CD8-positive, alpha-beta memory T cell (primary cell): Measurements from ENCODE around the gene IL11RA. TPM values are rescaled to one million over a fixed set of nuclear protein-coding genes. Genes with fewer than 3 reads are reported as not detected.

Experiments used
- CTCF ChIA-PET: fragments of 350-600 bp; sonication (Branson Sonifier 250); formaldehyde crosslinking; loops from one replicate; lab custom pipeline; 2021; ENCODE audit warnings: antibody characterized with exemption; lab: Charles Lee
- POLR2A ChIA-PET: fragments of 350-600 bp; sonication (Branson Sonifier 250); formaldehyde crosslinking; loops from one replicate; lab custom pipeline; 2021; ENCODE audit warnings: antibody characterized with exemption; lab: Charles Lee
- DNase-seq, 5 donors: peaks; one replicate each; pipeline versions ENCODE4 v3.0.0 to v3.0.0-alpha.2; 2020 to 2022; ENCODE audit warnings: mixed read lengths in 1 of 5
- H3K27ac ChIP-seq: one replicate; pipeline ENCODE4 v1.7.0; 2013; ENCODE audit warnings: low read depth, mild to moderate bottlenecking, low read length, moderate library complexity
- H3K27me3 ChIP-seq: 2 replicates; pipeline ENCODE4 v1.7.0; 2013; ENCODE audit warnings: low read length, mild to moderate bottlenecking; ENCODE audit not compliant: insufficient read depth, poor library complexity, severe bottlenecking
- H3K36me3 ChIP-seq: 2 replicates; pipeline ENCODE4 v1.7.0; 2013; ENCODE audit warnings: mild to moderate bottlenecking, low read length, moderate library complexity; ENCODE audit not compliant: insufficient read depth
- H3K4me1 ChIP-seq: 2 replicates; pipeline ENCODE4 v1.7.0; 2013; ENCODE audit warnings: mild to moderate bottlenecking, low read length, moderate library complexity; ENCODE audit not compliant: insufficient read depth
- H3K4me3 ChIP-seq: 2 replicates; pipeline ENCODE4 v1.7.0; 2013; ENCODE audit warnings: mild to moderate bottlenecking, low read length
- H3K9me3 ChIP-seq: 2 replicates; pipeline ENCODE4 v1.7.0; 2013; ENCODE audit warnings: mild to moderate bottlenecking, low read length
- H3K27ac Mint-ChIP-seq, 8 donors: one replicate each; pipeline ENCODE4 v1.8.0; 2020 to 2021; ENCODE audit warnings: mixed read lengths in 8 of 8, mild to moderate bottlenecking in 6 of 8, inconsistent platforms in 3 of 8, moderate library complexity in 3 of 8
- H3K27me3 Mint-ChIP-seq, 2 donors: one replicate each; pipeline ENCODE4 v1.8.0; 2020 to 2021; ENCODE audit warnings: mixed read lengths in 2 of 2, mild to moderate bottlenecking in 1 of 2, moderate library complexity in 1 of 2
- H3K36me3 Mint-ChIP-seq, 3 donors: one replicate each; pipeline ENCODE4 v1.8.0; 2020 to 2021; ENCODE audit warnings: mixed read lengths in 3 of 3, inconsistent platforms in 1 of 3, mild to moderate bottlenecking in 1 of 3
- H3K4me1 Mint-ChIP-seq, 3 donors: one replicate each; pipeline ENCODE4 v1.8.0; 2020 to 2021; ENCODE audit warnings: mixed read lengths in 3 of 3, inconsistent platforms in 1 of 3, mild to moderate bottlenecking in 1 of 3
- H3K4me3 Mint-ChIP-seq, 7 donors: one replicate each; pipeline ENCODE4 v1.8.0; 2020 to 2021; ENCODE audit warnings: mixed read lengths in 7 of 7, mild to moderate bottlenecking in 6 of 7, moderate library complexity in 4 of 7, inconsistent platforms in 2 of 7
- H3K9me3 Mint-ChIP-seq, 5 donors: one replicate each; pipeline ENCODE4 v1.8.0; 2020 to 2022; ENCODE audit warnings: mixed read lengths in 5 of 5, mild to moderate bottlenecking in 3 of 5, moderate library complexity in 2 of 5, inconsistent platforms in 1 of 5
- polyA plus RNA-seq: library from polyadenylated mRNA; unstranded; fragments of 300-500 nt; fragmentation: Illumina TruSeq; gene quantifications from one replicate; pipeline ENCODE4 v1.2.3, GENCODE V29; 2021
- total RNA-seq, 2 experiments: library from RNA; stranded (reverse); gene quantifications; one replicate each; pipeline ENCODE4 v1.2.3, GENCODE V29; 2021

IL11RA gene
- total and polyA plus RNA-seq, 3 experiments from 2014 or later = 5.3 to 16.5 (median 15.6) TPM

GRCh38 chr9:34684145-34684544 lies 32.2 kb downstream of the IL11RA start:
- POLR2A ChIA-PET = no interaction called here
- no peaks in the 10 kb centered on the region for H3K36me3 ChIP-seq
- Mint-ChIP-seq H3K9me3 (no peaks in the 10 kb centered on the region), H3K4me3 (no peak overlapping the region), H3K36me3 (peaks cover 0 to 2% (median 0%) of the 10 kb centered on the region in 3 donors), H3K27ac (no peak overlapping the region), H3K27me3 (peaks cover 2 to 16% of the 10 kb centered on the region in 2 donors), H3K4me1 (no peaks in the 10 kb centered on the region)
- no peaks in the 10 kb centered on the region for H3K9me3 ChIP-seq
- no peaks in the 10 kb centered on the region for H3K27me3 ChIP-seq
- H3K4me3 ChIP-seq = no peak overlapping the region
- DNase-seq = no peak
- no peak overlapping the region for H3K27ac ChIP-seq
- no peaks in the 10 kb centered on the region for H3K4me1 ChIP-seq
- CTCF ChIA-PET = no interaction called here

GRCh38 chr9:34684816-34685215 lies 32.8 kb downstream of the IL11RA start:
- no peak for DNase-seq
- Histone ChIP-seq H3K27me3 (no peaks in the 10 kb centered on the region), H3K36me3 (no peaks in the 10 kb centered on the region), H3K4me3 (no peak overlapping the region), H3K27ac (no peak overlapping the region), H3K4me1 (no peaks in the 10 kb centered on the region), H3K9me3 (no peaks in the 10 kb centered on the region)
- CTCF ChIA-PET = no interaction called here
- H3K4me3 Mint-ChIP-seq = no peak overlapping the region
- peaks cover 0 to 2% (median 0%) of the 10 kb centered on the region in 3 donors for H3K36me3 Mint-ChIP-seq
- POLR2A ChIA-PET = no interaction called here
- no peaks in the 10 kb centered on the region for H3K9me3 Mint-ChIP-seq
- H3K4me1 Mint-ChIP-seq = no peaks in the 10 kb centered on the region
- H3K27ac Mint-ChIP-seq = peak overlapping the region in 1 of 8 donors; percentile 27
- peaks cover 2 to 16% of the 10 kb centered on the region in 2 donors for H3K27me3 Mint-ChIP-seq

- peaks cover 0 to 2% (median 0%) of the 10 kb centered on the region in 3 donors for H3K36me3 Mint-ChIP-seq
- H3K4me3 Mint-ChIP-seq = no peak overlapping the region
- POLR2A ChIA-PET = no interaction called here
- Histone ChIP-seq H3K27me3 (no peaks in the 10 kb centered on the region), H3K9me3 (no peaks in the 10 kb centered on the region), H3K4me3 (no peak overlapping the region), H3K36me3 (no peaks in the 10 kb centered on the region), H3K27ac (no peak overlapping the region), H3K4me1 (no peaks in the 10 kb centered on the region)
- peaks cover 2 to 16% of the 10 kb centered on the region in 2 donors for H3K27me3 Mint-ChIP-seq
- H3K27ac Mint-ChIP-seq = no peak overlapping the region
- no peak for DNase-seq
- no peaks in the 10 kb centered on the region for H3K4me1 Mint-ChIP-seq
- H3K9me3 Mint-ChIP-seq = no peaks in the 10 kb centered on the region
- CTCF ChIA-PET = interaction anchor here (1.5 kb wide), 1 partner anchor 51 kb away, joined by 3 read pairs; no protein-coding TSS in a partner anchor
Measured at GRCh38 chr9:34685591-34685990, 33.6 kb downstream of the IL11RA start.

GRCh38 chr9:34686231-34686630 lies 34.2 kb downstream of the IL11RA start:
- Mint-ChIP-seq H3K27ac (no peak overlapping the region), H3K4me1 (no peaks in the 10 kb centered on the region), H3K4me3 (no peak overlapping the region), H3K9me3 (no peaks in the 10 kb centered on the region), H3K36me3 (peaks cover 0 to 2% (median 0%) of the 10 kb centered on the region in 3 donors), H3K27me3 (peaks cover 2 to 16% of the 10 kb centered on the region in 2 donors)
- Histone ChIP-seq H3K9me3 (no peaks in the 10 kb centered on the region), H3K27ac (no peak overlapping the region), H3K36me3 (no peaks in the 10 kb centered on the region), H3K4me1 (no peaks in the 10 kb centered on the region), H3K27me3 (no peaks in the 10 kb centered on the region), H3K4me3 (no peak overlapping the region)
- POLR2A ChIA-PET = no interaction called here
- CTCF ChIA-PET = interaction anchor here (1.4 to 1.9 kb wide), 3 partner anchors 14 to 52 kb away, joined by 3 to 4 read pairs (median 3); no protein-coding TSS in a partner anchor
- no peak for DNase-seq

- Histone ChIP-seq H3K27ac (no peak overlapping the region), H3K36me3 (no peaks in the 10 kb centered on the region), H3K4me1 (no peaks in the 10 kb centered on the region), H3K9me3 (no peaks in the 10 kb centered on the region), H3K4me3 (no peak overlapping the region), H3K27me3 (no peaks in the 10 kb centered on the region)
- Mint-ChIP-seq H3K4me1 (no peaks in the 10 kb centered on the region), H3K4me3 (no peak overlapping the region), H3K36me3 (peaks cover 0 to 2% (median 0%) of the 10 kb centered on the region in 3 donors), H3K27ac (peak overlapping the region in 1 of 8 donors; percentile 8), H3K27me3 (peaks cover 2 to 16% of the 10 kb centered on the region in 2 donors), H3K9me3 (no peaks in the 10 kb centered on the region)
- ChIA-PET POLR2A (no interaction called here), CTCF (interaction anchor here (1.4 to 1.9 kb wide), 3 partner anchors 14 to 52 kb away, joined by 3 to 4 read pairs (median 3); no protein-coding TSS in a partner anchor)
- no peak for DNase-seq
Measured at GRCh38 chr9:34686732-34687131, 34.7 kb downstream of the IL11RA start.

- H3K4me1 ChIP-seq = no peaks in the 10 kb centered on the region
- Mint-ChIP-seq H3K27ac (peak overlapping the region in 1 of 8 donors; percentile 74), H3K27me3 (peaks cover 0 to 16% of the 10 kb centered on the region in 2 donors), H3K9me3 (no peaks in the 10 kb centered on the region), H3K36me3 (no peaks in the 10 kb centered on the region), H3K4me3 (no peak overlapping the region), H3K4me1 (no peaks in the 10 kb centered on the region)
- no peak for DNase-seq
- no peaks in the 10 kb centered on the region for H3K27me3 ChIP-seq
- no peaks in the 10 kb centered on the region for H3K36me3 ChIP-seq
- CTCF ChIA-PET = interaction anchor here (1.4 to 1.9 kb wide), 2 partner anchors 13 to 15 kb away, joined by 3 to 4 read pairs; no protein-coding TSS in a partner anchor
- no peaks in the 10 kb centered on the region for H3K9me3 ChIP-seq
- POLR2A ChIA-PET = no interaction called here
- no peak overlapping the region for H3K27ac ChIP-seq
- no peak overlapping the region for H3K4me3 ChIP-seq
Measured at GRCh38 chr9:34687276-34688030, 35.5 kb downstream of the IL11RA start.

GRCh38 chr9:34688329-34689115 lies 36.5 kb downstream of the IL11RA start:
- H3K27me3 ChIP-seq = no peaks in the 10 kb centered on the region
- H3K27me3 Mint-ChIP-seq = peaks cover 0 to 16% of the 10 kb centered on the region in 2 donors
- DNase-seq = no peak
- CTCF ChIA-PET = interaction anchor here (1.9 kb wide), 1 partner anchor 14 kb away, joined by 4 read pairs; no protein-coding TSS in a partner anchor
- H3K27ac ChIP-seq = no peak overlapping the region
- no peaks in the 10 kb centered on the region for H3K4me1 ChIP-seq
- H3K27ac Mint-ChIP-seq = peak overlapping the region in 2 of 8 donors; percentile 8 to 25
- H3K4me1 Mint-ChIP-seq = no peaks in the 10 kb centered on the region
- no peak overlapping the region for H3K4me3 ChIP-seq
- no peaks in the 10 kb centered on the region for H3K9me3 Mint-ChIP-seq
- no peaks in the 10 kb centered on the region for H3K9me3 ChIP-seq
- no peaks in the 10 kb centered on the region for H3K36me3 ChIP-seq
- no peak overlapping the region for H3K4me3 Mint-ChIP-seq
- POLR2A ChIA-PET = no interaction called here
- H3K36me3 Mint-ChIP-seq = no peaks in the 10 kb centered on the region

GRCh38 chr9:34689116-34689470 lies 37.1 kb downstream of the IL11RA start:
- Histone ChIP-seq H3K36me3 (no peaks in the 10 kb centered on the region), H3K27me3 (no peaks in the 10 kb centered on the region), H3K4me3 (no peak overlapping the region), H3K9me3 (no peaks in the 10 kb centered on the region), H3K27ac (no peak overlapping the region), H3K4me1 (no peaks in the 10 kb centered on the region)
- Mint-ChIP-seq H3K9me3 (no peaks in the 10 kb centered on the region), H3K27me3 (peaks cover 0 to 16% of the 10 kb centered on the region in 2 donors), H3K27ac (peak overlapping the region in 1 of 8 donors; percentile 47), H3K4me3 (no peak overlapping the region), H3K36me3 (no peaks in the 10 kb centered on the region), H3K4me1 (no peaks in the 10 kb centered on the region)
- ChIA-PET POLR2A (no interaction called here), CTCF (no interaction called here)
- DNase-seq = no peak
